Liver (tissue), 3 donors: ENCODE results near the gene JAZF1.

Experiments used
- EGR1 ChIP-seq, 2 donors: IDR thresholded peaks; 2 replicates each; pipeline ENCODE4 v1.6.1; 2016 to 2018; ENCODE audit warnings: antibody characterized with exemption in 2 of 2, low read depth in 2 of 2
- GABPA ChIP-seq, 2 donors: IDR thresholded peaks in 1 of 2; conservative IDR thresholded peaks in 1 of 2; 2 replicates each; pipeline ENCODE4 v1.6.1; 2016; ENCODE audit warnings: antibody characterized with exemption in 2 of 2, mild to moderate bottlenecking in 1 of 2, moderate library complexity in 1 of 2
- NR2F2 ChIP-seq: IDR thresholded peaks from 2 replicates; pipeline ENCODE4 v1.6.1; 2016; ENCODE audit warnings: antibody characterized with exemption
- RAD21 ChIP-seq, 2 donors: IDR thresholded peaks; 2 replicates each; pipeline ENCODE4 v1.6.1; 2016; ENCODE audit warnings: antibody characterized with exemption in 2 of 2, mild to moderate bottlenecking in 2 of 2
- TAF1 ChIP-seq: conservative IDR thresholded peaks from 2 replicates; pipeline ENCODE4 v1.6.1; 2016; ENCODE audit warnings: antibody characterized with exemption, mild to moderate bottlenecking
- YY1 ChIP-seq: IDR thresholded peaks from 2 replicates; pipeline ENCODE4 v1.6.1; 2016; ENCODE audit warnings: antibody characterized with exemption, mild to moderate bottlenecking
- TF ChIP-seq, protein P1 (sequence below): fragments of 150-350 bp; IDR thresholded peaks from 2 replicates; pipeline ENCODE4 v1.5.1; 2017; ENCODE audit warnings: improper control_type of control experiment, low read depth, low read length; ENCODE audit not compliant: missing input control
- TF ChIP-seq, protein P2 (sequence below): IDR thresholded peaks from 2 replicates; pipeline ENCODE4 v1.6.1; 2016; ENCODE audit warnings: antibody characterized with exemption, mild to moderate bottlenecking
- TF ChIP-seq, protein P3 (sequence below): IDR thresholded peaks from 2 replicates; pipeline ENCODE4 v1.6.1; 2016; ENCODE audit warnings: antibody characterized with exemption
- TF ChIP-seq, protein P4 (sequence below): IDR thresholded peaks from 2 replicates; pipeline ENCODE4 v1.6.1; 2016; ENCODE audit warnings: antibody characterized with exemption
- donor health status: healthy.
- donor health status: healthy.

DNA sequence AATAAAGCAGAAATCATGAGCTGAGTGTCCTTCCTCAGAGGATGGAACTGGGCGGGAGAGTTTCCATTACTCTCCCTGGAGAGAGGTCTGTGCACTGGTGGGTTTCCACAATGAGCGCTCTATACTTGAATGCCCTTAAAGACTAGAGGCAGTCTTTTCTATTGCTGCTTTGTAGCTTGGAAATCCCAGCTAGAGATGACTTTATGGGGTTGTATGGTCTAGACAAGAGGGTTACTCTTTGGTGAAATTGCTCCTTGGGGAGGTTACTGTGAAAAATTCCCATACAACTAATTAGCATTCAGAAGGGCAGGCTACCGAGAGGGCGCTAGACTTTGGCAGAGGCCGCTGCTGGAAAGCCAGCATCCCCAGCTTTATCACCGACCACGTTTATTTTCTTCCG lies 303.8 kb downstream of the JAZF1 start:
- TF ChIP-seq, protein P1, sequence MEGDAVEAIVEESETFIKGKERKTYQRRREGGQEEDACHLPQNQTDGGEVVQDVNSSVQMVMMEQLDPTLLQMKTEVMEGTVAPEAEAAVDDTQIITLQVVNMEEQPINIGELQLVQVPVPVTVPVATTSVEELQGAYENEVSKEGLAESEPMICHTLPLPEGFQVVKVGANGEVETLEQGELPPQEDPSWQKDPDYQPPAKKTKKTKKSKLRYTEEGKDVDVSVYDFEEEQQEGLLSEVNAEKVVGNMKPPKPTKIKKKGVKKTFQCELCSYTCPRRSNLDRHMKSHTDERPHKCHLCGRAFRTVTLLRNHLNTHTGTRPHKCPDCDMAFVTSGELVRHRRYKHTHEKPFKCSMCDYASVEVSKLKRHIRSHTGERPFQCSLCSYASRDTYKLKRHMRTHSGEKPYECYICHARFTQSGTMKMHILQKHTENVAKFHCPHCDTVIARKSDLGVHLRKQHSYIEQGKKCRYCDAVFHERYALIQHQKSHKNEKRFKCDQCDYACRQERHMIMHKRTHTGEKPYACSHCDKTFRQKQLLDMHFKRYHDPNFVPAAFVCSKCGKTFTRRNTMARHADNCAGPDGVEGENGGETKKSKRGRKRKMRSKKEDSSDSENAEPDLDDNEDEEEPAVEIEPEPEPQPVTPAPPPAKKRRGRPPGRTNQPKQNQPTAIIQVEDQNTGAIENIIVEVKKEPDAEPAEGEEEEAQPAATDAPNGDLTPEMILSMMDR: no peak
- TF ChIP-seq YY1: no peak
- no peak for TF ChIP-seq GABPA (IDR thresholded peaks at IDR 0.05 in 1 of 2, conservative IDR thresholded peaks at IDR 0.05 in 1 of 2)
- TF ChIP-seq, protein P2, sequence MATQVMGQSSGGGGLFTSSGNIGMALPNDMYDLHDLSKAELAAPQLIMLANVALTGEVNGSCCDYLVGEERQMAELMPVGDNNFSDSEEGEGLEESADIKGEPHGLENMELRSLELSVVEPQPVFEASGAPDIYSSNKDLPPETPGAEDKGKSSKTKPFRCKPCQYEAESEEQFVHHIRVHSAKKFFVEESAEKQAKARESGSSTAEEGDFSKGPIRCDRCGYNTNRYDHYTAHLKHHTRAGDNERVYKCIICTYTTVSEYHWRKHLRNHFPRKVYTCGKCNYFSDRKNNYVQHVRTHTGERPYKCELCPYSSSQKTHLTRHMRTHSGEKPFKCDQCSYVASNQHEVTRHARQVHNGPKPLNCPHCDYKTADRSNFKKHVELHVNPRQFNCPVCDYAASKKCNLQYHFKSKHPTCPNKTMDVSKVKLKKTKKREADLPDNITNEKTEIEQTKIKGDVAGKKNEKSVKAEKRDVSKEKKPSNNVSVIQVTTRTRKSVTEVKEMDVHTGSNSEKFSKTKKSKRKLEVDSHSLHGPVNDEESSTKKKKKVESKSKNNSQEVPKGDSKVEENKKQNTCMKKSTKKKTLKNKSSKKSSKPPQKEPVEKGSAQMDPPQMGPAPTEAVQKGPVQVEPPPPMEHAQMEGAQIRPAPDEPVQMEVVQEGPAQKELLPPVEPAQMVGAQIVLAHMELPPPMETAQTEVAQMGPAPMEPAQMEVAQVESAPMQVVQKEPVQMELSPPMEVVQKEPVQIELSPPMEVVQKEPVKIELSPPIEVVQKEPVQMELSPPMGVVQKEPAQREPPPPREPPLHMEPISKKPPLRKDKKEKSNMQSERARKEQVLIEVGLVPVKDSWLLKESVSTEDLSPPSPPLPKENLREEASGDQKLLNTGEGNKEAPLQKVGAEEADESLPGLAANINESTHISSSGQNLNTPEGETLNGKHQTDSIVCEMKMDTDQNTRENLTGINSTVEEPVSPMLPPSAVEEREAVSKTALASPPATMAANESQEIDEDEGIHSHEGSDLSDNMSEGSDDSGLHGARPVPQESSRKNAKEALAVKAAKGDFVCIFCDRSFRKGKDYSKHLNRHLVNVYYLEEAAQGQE: no peak
- TF ChIP-seq EGR1 (IDR thresholded peaks at IDR 0.05; ENCODE audit: low read depth in 2 of 2): no peak
- TF ChIP-seq, protein P3, sequence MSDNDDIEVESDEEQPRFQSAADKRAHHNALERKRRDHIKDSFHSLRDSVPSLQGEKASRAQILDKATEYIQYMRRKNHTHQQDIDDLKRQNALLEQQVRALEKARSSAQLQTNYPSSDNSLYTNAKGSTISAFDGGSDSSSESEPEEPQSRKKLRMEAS: no peak
- no peak for TF ChIP-seq NR2F2
- no peak for TF ChIP-seq RAD21 (IDR thresholded peaks at IDR 0.05)
- TF ChIP-seq TAF1: no peak
- TF ChIP-seq, protein P4, sequence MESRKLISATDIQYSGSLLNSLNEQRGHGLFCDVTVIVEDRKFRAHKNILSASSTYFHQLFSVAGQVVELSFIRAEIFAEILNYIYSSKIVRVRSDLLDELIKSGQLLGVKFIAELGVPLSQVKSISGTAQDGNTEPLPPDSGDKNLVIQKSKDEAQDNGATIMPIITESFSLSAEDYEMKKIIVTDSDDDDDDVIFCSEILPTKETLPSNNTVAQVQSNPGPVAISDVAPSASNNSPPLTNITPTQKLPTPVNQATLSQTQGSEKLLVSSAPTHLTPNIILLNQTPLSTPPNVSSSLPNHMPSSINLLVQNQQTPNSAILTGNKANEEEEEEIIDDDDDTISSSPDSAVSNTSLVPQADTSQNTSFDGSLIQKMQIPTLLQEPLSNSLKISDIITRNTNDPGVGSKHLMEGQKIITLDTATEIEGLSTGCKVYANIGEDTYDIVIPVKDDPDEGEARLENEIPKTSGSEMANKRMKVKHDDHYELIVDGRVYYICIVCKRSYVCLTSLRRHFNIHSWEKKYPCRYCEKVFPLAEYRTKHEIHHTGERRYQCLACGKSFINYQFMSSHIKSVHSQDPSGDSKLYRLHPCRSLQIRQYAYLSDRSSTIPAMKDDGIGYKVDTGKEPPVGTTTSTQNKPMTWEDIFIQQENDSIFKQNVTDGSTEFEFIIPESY: no peak
